ENCODE data around the gene CST8.

- TF ChIP-seq CTCF (IDR thresholded peaks at IDR 0.05; ENCODE audit: low read depth, low read length), result no peak
- TF ChIP-seq POLR2A (IDR thresholded peaks at IDR 0.05; ENCODE audit: extremely low read depth, insufficient read length), result no peak
- TF ChIP-seq MYC (IDR thresholded peaks at IDR 0.05; ENCODE audit: low read depth, low read length), result no peak
- TF ChIP-seq MAX (IDR thresholded peaks at IDR 0.05; ENCODE audit: low read depth, low read length), result no peak
Observed at GRCh38 chr20:23536328-23536974, 45.5 kb downstream of the CST8 start.

All from NB4 (cell line).